ENCODE results near the gene SLC39A3. TPM values are rescaled to one million over a fixed set of nuclear protein-coding genes. Genes with fewer than 3 reads are reported as not detected.

SLC39A3 gene
- total RNA-seq, 4 donors from 2014 or later, result 21.7 to 52.2 (median 31.4) TPM

DNA sequence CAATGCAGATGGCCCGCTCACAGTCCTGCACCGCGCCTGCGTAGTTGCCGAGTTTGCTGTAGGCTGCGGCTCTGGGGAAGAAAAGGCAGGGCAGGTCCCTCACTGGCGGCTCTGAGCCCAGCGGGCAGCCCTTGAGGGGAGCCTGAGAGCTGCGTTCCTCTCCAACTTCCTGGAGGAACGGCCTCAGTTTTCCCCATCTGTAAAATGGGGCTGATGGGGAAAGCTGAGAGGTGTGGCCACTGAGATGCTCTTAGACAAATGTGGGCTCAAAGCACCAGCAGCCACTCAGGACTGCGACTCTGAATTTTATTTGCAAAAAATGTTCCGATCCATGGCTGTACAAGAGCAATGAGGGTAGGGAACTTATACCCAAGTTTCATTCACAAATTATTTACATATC, 23.9 kb upstream of the SLC39A3 start:
- no peak for TF ChIP-seq POLR2A (IDR thresholded peaks at IDR 0.05)
- TF ChIP-seq, protein P1, sequence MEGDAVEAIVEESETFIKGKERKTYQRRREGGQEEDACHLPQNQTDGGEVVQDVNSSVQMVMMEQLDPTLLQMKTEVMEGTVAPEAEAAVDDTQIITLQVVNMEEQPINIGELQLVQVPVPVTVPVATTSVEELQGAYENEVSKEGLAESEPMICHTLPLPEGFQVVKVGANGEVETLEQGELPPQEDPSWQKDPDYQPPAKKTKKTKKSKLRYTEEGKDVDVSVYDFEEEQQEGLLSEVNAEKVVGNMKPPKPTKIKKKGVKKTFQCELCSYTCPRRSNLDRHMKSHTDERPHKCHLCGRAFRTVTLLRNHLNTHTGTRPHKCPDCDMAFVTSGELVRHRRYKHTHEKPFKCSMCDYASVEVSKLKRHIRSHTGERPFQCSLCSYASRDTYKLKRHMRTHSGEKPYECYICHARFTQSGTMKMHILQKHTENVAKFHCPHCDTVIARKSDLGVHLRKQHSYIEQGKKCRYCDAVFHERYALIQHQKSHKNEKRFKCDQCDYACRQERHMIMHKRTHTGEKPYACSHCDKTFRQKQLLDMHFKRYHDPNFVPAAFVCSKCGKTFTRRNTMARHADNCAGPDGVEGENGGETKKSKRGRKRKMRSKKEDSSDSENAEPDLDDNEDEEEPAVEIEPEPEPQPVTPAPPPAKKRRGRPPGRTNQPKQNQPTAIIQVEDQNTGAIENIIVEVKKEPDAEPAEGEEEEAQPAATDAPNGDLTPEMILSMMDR (IDR thresholded peaks at IDR 0.05), result no peak
- no peak for DNase-seq
- H3K36me3 ChIP-seq, result peaks cover 68 to 69% of the 10 kb centered on the region in 2 donors
- H3K27ac ChIP-seq, result no peak overlapping the region
- no peaks in the 10 kb centered on the region for H3K9me3 ChIP-seq
- no peaks in the 10 kb centered on the region for H3K27me3 ChIP-seq
- WGBS, 2 donors, result 99 to 100% methylated on average over 7 to 10 of the region's 12 CpGs
- H3K4me1 ChIP-seq, result no peaks in the 10 kb centered on the region
- no peak overlapping the region for H3K4me3 ChIP-seq (replicated peaks in 1 of 3)
- intact Hi-C loops (cut with DNase I), result no loop called here

DNA sequence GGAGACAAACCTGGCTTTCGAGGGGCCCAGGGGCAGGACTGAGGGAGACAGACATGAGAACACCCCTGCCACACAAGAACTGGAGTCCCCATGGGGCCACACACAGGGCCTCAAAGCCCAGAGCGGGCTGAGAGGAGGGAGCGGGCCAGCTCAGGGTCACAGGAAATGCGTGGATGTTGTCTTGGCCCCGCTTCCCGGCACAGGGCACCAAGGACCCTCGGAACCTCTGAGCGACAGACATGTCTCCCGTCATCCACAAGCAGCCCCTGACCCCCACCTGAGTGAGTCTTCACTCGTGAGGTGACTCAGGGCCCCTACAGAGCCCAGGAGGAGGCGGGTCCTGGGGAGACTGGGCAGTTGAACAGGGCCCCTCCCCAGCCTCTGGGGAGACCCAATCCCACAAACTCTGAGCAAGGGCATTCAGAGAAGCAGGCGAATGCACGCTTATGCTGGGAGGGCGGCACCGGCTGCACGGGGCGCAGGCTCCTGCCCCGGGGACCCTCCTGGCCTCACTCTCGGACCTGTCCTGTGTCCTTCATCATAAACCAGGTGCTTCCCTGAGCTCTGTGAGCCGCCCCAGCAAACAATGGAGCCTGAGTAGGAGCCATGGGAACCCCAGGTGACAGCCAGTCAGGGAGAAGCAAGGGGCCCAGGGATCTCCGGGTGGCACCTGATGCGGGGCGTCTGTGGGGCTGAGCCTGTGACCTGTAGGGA, 23.1 kb upstream of the SLC39A3 start:
- TF ChIP-seq, protein P1 (IDR thresholded peaks at IDR 0.05), result no peak
- no peak for TF ChIP-seq POLR2A (IDR thresholded peaks at IDR 0.05)
- H3K4me1 ChIP-seq, result no peaks in the 10 kb centered on the region
- WGBS, 2 donors, result 93 to 98% methylated on average over 5 to 10 of the region's 23 CpGs

DNA sequence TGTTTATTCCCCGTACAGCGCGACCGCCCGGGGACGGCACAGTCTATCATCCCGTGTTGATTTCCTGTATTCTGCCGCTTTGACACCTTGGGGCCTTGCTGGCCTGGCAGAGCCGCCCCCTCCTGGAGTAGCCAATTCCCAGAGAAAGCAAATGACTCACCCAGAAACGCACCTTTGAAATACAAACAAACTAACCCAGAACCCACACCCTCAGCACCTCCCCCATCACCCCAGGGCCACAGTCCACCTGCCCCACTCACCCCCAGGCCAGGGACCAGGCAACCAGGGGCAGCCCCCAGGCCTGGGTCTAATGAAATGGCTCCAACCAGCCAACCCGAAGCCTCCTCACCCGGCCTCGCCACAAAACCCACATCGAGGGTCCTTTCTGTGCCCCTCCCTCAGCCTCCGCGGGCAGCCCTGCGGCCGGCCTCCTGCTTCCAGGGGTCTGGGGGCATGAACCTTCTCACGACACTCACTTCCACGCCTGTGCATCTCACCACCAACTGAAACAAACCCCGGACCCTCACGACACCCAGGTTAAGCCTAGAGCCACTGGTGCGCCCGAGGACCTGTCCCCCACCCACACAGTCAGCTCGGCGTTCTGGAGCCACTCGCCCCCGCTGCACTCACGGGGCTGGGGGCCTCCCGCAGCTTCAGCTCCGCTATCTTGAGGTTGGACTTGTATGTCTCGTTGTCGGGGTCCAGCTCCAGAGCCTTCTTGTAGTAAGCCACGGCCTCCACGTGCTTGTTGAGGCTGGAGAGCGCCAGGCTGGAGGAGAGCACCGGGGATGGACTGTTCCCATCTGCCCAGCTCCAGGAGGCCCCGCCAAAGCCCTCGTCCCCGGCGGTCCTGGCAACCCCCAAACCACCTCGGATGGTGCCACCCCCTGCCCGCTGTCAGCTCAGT, 22.3 kb upstream of the SLC39A3 start:
- 94 to 96% methylated on average over 30 to 37 of the region's 43 CpGs for WGBS, 2 donors
- Histone ChIP-seq H3K4me3 (replicated peaks in 1 of 3) (no peak overlapping the region), H3K27me3 (no peaks in the 10 kb centered on the region), H3K36me3 (peaks cover 71% of the 10 kb centered on the region in 2 donors), H3K4me1 (no peaks in the 10 kb centered on the region), H3K9me3 (no peaks in the 10 kb centered on the region), H3K27ac (no peak overlapping the region)
- TF ChIP-seq, protein P1 (IDR thresholded peaks at IDR 0.05), result no peak
- no peak for TF ChIP-seq POLR2A (IDR thresholded peaks at IDR 0.05)
- intact Hi-C loops (cut with DNase I), result no loop called here
- DNase-seq, result no peak

More for the DNA sequence above, 23.1 kb upstream of the SLC39A3 start:
- no peaks in the 10 kb centered on the region for H3K9me3 ChIP-seq
- H3K36me3 ChIP-seq, result peaks cover 73 to 74% of the 10 kb centered on the region in 2 donors
- intact Hi-C loops (cut with DNase I), result no loop called here
- H3K27ac ChIP-seq, result no peak overlapping the region
- no peak overlapping the region for H3K4me3 ChIP-seq (replicated peaks in 1 of 3)
- DNase-seq, result no peak
- H3K27me3 ChIP-seq, result no peaks in the 10 kb centered on the region

DNA sequence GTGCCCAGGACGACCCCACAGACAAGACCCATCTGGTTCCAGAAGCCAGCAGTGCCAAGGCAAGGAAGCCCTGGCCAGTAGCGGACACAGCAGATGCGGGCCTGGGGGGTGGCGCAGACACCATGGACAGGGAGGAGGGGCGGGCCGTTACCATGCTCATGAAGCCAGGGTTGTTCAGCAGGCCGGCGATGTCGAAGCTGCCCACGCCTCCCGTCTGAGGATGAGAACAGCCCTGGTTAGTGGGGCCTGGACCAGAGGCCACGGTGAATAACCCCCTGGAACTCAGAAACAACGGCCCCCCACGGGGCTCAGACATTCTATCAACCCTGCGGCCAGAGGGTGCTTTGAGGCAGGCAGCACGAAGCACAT, 21.5 kb upstream of the SLC39A3 start:
- intact Hi-C loops (cut with DNase I), result no loop called here
- TF ChIP-seq, protein P1 (IDR thresholded peaks at IDR 0.05), result no peak
- no peak for TF ChIP-seq POLR2A (IDR thresholded peaks at IDR 0.05)
- 90 to 93% methylated on average over 10 to 16 of the region's 16 CpGs for WGBS, 2 donors
- no peak overlapping the region for H3K4me3 ChIP-seq (replicated peaks in 1 of 3)
- H3K4me1 ChIP-seq, result no peaks in the 10 kb centered on the region
- no peak overlapping the region for H3K27ac ChIP-seq
- no peaks in the 10 kb centered on the region for H3K9me3 ChIP-seq
- no peak for DNase-seq
- H3K27me3 ChIP-seq, result no peaks in the 10 kb centered on the region
- H3K36me3 ChIP-seq, result peaks cover 70% of the 10 kb centered on the region in 2 donors

DNA sequence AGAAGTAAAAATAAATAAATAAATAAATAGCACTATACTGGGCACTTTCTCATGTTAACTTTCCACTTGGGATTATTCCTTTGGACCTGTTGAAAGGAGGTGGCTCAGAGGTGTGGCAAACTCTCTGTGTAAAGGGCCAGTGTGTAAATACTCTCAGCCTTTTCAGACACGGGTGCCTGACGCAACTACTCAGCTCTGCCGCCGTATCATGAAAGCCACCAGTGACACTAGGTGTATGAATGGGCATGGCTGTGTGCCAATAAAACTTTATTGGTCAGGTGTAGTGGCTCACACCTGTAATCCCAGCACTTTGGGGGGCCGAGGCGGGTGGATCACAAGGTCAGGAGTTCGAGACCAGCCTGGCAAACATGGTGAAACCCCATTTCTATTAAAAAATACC, 20.1 kb upstream of the SLC39A3 start:
- no peaks in the 10 kb centered on the region for H3K9me3 ChIP-seq
- DNase-seq, result no peak
- WGBS, 2 donors, result 88 to 92% methylated on average over 7 of the region's 7 CpGs
- TF ChIP-seq, protein P1 (IDR thresholded peaks at IDR 0.05), result no peak
- TF ChIP-seq POLR2A (IDR thresholded peaks at IDR 0.05), result no peak
- H3K27me3 ChIP-seq, result no peaks in the 10 kb centered on the region
- H3K36me3 ChIP-seq, result peaks cover 70 to 71% of the 10 kb centered on the region in 2 donors
- H3K27ac ChIP-seq, result no peak overlapping the region
- intact Hi-C loops (cut with DNase I), result loop anchor here (10.0 kb wide), 1 partner anchor 295 kb away; no protein-coding TSS in a partner anchor
- H3K4me1 ChIP-seq, result no peaks in the 10 kb centered on the region
- H3K4me3 ChIP-seq (replicated peaks in 1 of 3), result no peak overlapping the region

Data from thyroid gland (tissue), 4 donors.